Regular cardiac myocyte (primary cell): ENCODE measurements around the gene TNNI3. TPM values are rescaled to one million over a fixed set of nuclear protein-coding genes. Genes with fewer than 3 reads are reported as not detected.

ENCODE experiments used
- total RNA-seq: library from RNA; depleted of rRNA; stranded (reverse); fragments of >200 nt; gene quantifications from 2 replicates; pipeline ENCODE4 v1.2.3, GENCODE V29; 2014

The TNNI3 gene
- total RNA-seq: not detected in 2 replicates

DNA sequence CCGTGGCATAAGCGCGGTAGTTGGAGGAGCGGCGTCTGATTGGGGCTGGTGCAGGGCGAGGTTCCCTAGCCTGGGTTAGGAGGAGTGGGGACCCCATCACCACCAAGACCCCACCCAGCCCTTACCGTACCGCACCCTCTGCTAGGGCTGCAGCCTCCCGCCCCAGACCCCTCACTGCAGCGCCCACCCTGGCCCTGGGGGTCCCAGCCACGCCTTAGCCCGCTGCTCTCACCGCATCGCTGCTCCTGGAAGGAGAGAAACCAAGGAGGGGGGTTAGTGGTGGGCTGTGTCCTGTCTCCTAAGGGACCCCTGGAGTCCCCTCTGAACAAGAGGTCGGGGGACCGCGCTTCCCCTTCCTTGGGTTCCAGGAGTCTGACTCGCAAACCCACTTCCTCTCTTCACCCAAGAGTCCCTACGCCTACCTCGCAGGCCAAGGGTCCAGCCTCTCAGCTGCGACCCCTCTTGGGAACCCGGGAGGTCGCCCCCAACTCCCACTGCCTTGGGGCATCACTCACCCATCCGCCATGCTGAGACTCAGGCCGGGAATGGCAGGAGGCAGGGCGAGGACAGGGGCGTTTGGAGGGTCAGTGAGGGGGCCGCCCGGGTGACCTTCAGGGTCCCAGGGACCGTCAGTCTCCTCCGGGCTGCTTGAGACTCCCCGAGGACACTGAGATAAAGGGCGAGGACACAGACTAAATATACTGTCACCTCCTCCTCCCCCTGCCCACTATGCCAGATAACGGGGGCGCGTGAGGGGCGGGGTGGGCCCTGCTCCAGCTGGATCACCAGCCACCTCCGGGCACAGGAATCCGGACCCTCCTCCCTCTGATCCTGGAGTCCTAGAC, at the start of gene TNNI3:
TSS of gene TNNI3 (minus strand) at position 669 of the 845 bp plus-strand sequence. CDS start at position 526, 143 bp downstream.

GRCh38 chr19:55179606-55180484, 22.3 kb upstream of the TNNI3 start, which contains the start of gene SYT5:
SYT5 (minus strand) TSS chr19:55180289; CDS start chr19:55179041, 1,248 bp downstream.

GRCh38 chr19:55166530-55167268, 9.2 kb upstream of the TNNI3 start, which contains the start of gene DNAAF3:
DNAAF3 (minus strand) TSS chr19:55166613; CDS start chr19:55166413, 200 bp downstream.

DNA sequence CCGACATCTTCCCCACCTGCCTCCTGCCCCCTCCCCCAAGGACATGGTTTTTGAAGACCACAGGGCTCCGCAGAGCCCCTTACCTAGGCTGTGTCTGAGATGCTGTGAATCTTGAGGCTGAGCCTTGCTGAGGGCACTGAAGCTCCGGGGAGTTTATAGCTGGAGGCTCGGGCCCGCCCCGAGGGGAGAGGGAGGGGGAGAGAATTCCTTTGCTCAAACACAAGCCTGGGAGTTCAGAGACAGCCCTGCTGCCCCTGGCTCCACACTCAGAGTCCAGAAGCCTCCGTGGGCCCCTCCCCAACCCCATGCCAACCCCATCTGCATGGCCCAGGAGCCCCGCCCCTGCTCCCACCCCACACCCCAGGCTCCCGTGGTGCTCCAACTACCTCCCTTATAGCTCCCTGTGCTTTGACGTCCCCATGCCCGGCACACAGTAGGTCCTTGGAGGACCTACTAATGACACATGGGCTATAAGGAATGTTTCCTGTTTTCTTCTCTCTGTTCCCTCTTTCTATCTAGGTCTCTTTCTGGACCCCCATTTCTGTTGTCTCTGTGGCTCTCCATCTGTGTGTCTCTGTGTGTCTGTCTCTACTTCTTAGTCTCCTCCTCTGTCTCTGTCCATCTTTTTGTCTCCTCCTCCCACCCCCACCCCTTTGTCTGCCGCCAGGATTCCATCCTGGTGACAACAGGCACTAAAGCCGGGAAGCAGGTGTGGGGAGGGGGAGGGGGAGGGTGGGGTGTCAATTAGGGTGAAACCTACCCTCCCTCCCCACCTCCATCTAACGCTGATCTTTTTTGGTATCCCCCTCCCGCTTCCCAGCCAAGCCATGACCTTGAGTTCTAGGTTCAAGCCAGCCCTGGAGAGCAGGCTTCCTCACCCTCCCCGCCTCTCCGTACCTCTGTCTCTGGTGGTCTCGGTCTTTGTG, 8.2 kb downstream of the TNNI3 start, which contains the start of gene TNNT1:
TSS of gene TNNT1 (minus strand) at position 129 of the 926 bp plus-strand sequence. CDS start 2,049 bp downstream, outside the sequence.

DNA sequence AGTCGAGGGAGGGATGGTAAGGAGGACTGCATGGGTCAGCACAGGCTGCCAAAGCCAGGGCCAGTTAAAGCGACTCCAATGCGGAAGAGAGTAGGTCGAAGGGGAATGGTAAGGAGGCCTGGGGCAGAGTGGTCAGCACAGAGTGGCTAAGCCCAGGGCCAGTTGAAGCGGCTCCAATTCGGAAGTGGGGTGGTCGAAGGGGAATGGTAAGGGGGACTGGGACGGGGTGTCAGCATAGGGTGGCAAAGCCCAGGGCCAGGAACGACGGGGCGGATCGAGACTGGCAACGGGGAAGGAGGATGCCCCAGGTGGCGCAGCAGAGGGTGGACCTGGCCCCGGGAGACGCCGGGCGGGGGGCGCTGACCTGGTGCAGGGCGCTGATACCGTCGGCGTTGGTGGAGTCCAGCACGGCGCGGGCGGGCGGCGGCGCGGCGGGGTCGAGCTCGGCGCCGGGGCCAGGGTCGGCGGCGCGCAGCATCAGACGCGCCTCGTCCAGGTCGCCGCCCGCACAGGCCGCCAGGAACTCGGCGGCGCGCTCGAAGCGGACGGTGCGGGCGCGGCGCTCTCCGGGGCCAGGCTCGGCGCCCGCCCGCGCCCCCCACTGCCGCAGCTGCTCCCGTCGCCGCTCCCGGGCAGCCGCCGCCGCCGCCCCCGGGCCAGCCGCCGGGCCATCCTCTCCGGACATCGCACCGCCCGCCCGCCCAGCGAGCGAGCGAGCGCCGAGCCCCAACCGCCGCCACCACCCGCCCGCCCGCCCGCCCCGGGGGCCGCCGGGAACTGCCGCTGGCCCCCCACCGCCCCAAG, 40.5 kb downstream of the TNNI3 start, which contains the start of gene PPP1R12C:
TSS of gene PPP1R12C (minus strand) at position 779 of the 804 bp plus-strand sequence. CDS start at position 685, 94 bp downstream.

Other genes with a start within 250 kb of the TNNI3 start
- not detected in 2 replicates for gene NLRP7, start 210.2 kb downstream of the TNNI3 start, total RNA-seq
- gene NLRP2, start 191.4 kb downstream of the TNNI3 start, total RNA-seq: 0.77 and 0.85 TPM in 2 replicates
- gene GP6, start 119.5 kb downstream of the TNNI3 start, total RNA-seq: not detected in 2 replicates
- 10.0 and 11.3 TPM in 2 replicates for gene RDH13, start 94.6 kb downstream of the TNNI3 start, total RNA-seq
- gene EPS8L1, start 81.9 kb downstream of the TNNI3 start, total RNA-seq: 0.56 and 1.3 TPM in 2 replicates
- gene PPP1R12C, start 40.1 kb downstream of the TNNI3 start, total RNA-seq: 31.0 and 42.9 TPM in 2 replicates
- 3.4 and 3.8 TPM in 2 replicates for gene TNNT1, start 8.5 kb downstream of the TNNI3 start, total RNA-seq
- 0.77 and 0.85 TPM in 2 replicates for gene DNAAF3, start 8.9 kb upstream of the TNNI3 start, total RNA-seq
- 0.96 TPM in 1 of 2 replicates, not detected in the other for gene SYT5, start 22.6 kb upstream of the TNNI3 start, total RNA-seq
- gene PTPRH, start 51.8 kb upstream of the TNNI3 start, total RNA-seq: 6.5 and 21.4 TPM in 2 replicates
- 1.5 and 2.3 TPM in 2 replicates for gene TMEM86B, start 71.0 kb upstream of the TNNI3 start, total RNA-seq
- 16.3 and 35.5 TPM in 2 replicates for gene PPP6R1, start 101.3 kb upstream of the TNNI3 start, total RNA-seq
- gene HSPBP1, start 122.4 kb upstream of the TNNI3 start, total RNA-seq: 18.9 and 40.6 TPM in 2 replicates
- 3.9 and 6.7 TPM in 2 replicates for gene BRSK1, start 126.3 kb upstream of the TNNI3 start, total RNA-seq
- not detected in 2 replicates for gene TMEM150B, start 167.6 kb upstream of the TNNI3 start, total RNA-seq
- gene KMT5C, start 182.1 kb upstream of the TNNI3 start, total RNA-seq: 2.7 and 7.6 TPM in 2 replicates
- gene COX6B2, start 197.0 kb upstream of the TNNI3 start, total RNA-seq: not detected in 2 replicates
- not detected in 2 replicates for gene GARIN5B, start 205.5 kb upstream of the TNNI3 start, total RNA-seq
- gene IL11, start 212.7 kb upstream of the TNNI3 start, total RNA-seq: 4.8 and 26.3 TPM in 2 replicates
- not detected in 2 replicates for gene TMEM190, start 219.1 kb upstream of the TNNI3 start, total RNA-seq
- gene TMEM238, start 226.6 kb upstream of the TNNI3 start, total RNA-seq: 0.58 and 0.85 TPM in 2 replicates
- 204 and 210 TPM in 2 replicates for gene RPL28, start 228.2 kb upstream of the TNNI3 start, total RNA-seq